ENCODE data around the gene MYT1.
A peak's percentile ranks its signal among the peaks of the same experiment; 100 is the strongest.

MYT1 gene

DNA sequence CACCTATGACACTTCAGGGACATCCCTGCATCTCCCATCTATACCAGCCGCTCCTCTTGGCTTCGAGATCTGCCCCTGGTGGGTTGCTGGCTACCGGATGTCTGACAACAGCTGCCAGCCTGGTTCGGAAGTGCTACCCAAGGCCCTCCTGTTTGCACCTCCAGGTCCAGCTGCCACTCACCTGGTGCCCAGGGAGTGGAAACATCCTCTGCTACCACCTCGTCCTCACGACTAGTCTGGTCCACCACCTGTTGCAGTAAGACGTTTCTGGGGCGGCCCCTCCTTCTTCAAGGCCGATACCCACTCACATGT is 83.0 kb downstream of the MYT1 start:
- no peak for DNase-seq (ENCODE audit: low spot score)

DNA sequence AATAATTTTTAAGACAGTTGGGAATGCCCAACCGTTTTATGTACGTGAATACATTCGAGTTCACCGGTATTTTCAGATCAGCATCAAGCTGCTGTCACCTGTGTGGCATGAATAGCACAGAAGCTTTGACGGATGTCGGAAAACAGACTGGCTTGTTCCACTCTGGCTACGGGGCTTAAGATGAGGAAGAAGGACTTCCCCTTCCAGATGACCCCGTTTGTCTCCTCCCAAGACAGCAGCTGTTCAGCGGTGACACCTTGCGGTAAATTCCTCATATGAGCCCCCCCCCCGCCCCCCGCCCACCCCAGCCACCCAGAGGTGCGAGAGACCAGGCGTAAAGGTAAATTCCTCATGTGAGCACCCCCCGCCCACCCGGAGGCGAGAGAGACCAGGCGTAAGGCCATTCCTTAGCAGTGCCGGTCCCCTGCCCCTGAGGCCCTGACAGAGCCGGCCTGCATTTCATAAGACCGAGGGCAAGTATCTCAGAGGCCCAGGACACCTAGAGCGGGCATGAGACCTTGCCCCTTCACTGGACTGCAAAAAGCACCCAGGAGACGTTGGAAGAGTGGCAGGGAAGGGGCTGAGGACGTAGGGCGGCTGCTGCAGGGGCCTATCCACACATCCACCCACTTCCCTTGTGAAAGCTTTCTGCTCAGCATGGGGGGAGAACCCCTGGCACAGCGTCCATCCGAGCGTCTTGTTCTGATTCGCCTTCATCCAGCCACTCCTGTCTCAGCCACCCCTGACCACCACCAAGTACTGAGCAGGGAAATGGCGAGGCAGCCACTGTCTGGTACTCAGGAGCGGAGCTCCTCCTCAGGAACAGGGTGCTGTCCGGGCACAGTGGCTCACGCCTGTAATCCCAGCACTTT is 84.0 kb downstream of the MYT1 start:
- DNase-seq (ENCODE audit: low spot score): peak; percentile 30

DNA sequence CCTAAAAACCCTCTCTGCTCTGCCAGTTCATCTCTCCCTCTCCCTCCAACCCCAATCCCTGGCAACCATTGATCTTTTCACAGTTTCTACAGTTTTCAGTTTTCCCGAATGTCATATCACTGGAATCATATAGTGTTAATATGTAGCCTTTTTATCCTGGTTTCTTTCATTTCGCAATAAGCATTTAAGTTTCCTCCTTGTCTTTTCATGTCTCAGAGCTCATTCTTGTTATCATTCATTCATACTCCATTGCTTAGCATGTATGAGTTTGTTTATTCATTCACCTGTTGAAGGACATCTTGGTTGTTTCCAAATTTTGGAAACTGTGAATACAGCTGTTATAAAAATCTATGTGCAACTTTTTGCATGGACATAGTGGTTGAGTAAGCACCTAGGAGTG is 85.8 kb downstream of the MYT1 start:
- DNase-seq (ENCODE audit: low spot score): no peak

DNA sequence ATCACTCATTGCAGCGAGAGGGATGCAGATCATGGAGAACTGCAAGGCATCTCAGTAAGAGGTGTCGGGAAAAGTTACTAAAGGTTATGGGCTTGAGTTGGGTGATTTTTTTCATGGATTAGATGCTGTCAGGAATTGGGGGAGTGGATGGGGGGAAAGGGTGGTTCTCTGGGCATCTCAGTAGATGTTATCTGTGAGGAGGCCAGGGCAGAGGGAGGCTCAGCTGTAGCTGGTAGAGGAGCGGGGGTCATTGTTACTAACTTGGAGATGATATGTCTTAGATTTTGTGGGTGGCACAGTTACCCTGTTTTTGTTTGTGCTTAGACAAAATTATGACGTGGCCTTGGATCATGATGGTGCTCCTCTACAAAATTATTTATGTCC is 88.7 kb downstream of the MYT1 start:
- DNase-seq (ENCODE audit: low spot score): no peak

DNA sequence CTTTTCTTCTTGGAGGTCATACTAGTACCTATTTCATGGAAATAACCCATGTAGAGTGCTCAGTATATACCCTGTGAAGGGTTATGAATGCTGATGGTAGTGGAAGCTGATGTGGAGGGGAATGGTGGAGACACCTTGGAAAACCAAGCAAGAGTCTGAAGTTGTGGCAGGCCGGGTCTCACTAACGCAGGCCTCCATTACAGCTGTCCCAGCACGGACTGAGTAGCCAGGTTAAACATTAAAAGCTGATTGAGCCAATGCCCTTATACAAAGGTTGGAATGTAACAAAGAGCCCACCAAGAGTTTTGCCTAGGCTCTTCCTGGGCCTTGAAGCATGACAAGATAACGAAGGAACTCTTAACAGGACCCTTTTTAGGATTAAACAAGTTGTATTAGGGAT is 89.2 kb downstream of the MYT1 start:
- no peak for DNase-seq (ENCODE audit: low spot score)

DNA sequence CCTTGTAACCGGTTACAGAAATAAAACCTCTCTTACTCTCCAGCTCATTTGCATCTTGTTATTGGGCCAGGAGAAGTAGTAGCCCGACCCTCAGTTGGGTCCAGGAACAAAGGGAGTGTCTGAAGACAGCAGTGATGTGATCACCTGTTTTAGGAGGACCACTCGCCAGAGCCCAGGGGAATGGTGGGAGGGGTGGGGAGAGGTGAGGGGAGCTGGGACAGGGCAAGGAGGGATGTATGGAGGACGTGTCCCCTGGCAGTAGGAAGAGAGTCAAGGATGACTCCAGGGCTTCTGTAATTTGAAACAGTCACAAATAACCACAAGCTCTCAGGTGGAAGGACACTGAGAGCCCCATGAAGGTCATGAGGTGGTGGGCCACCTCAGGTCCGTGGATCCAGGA is 89.9 kb downstream of the MYT1 start:
- DNase-seq (ENCODE audit: low spot score): no peak

DNA sequence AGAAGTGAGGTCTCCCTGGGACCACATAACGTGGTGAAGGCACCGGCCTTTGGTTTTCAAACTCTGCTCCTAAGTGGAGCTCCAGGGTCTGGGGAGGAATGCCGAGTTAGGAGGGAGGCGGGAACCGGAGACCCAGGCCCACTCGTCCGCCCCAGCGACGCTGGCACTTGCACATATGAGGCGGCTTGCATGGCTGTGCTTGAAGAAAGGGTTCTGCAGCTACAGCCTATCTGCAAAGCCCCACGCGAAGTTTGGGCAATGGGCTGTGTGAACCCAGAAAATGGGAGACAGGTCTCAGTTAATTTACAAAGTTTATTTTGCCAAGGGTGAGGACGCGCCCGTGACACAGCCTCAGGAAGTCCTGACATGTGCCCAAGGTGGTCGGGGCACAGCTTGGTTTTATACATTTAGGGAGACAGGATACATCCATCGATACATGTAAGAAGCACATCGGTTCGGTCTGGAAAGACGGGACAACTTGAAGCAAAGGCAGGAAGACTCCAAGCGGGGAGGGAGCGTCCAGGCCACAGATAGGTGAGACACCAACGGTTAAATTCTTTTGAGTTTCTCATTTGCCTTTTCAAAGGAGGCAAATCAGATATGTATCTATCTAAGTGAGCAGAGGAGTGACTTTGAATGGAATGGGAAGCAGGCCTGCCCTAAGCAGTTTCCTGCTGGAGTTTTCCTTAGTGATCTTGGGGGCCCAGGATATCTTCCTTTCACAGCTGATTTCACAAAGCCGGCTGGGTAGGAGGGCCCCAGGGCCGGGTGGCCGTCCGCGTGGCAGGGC is 90.5 kb downstream of the MYT1 start:
- DNase-seq (ENCODE audit: low spot score): no peak

DNA sequence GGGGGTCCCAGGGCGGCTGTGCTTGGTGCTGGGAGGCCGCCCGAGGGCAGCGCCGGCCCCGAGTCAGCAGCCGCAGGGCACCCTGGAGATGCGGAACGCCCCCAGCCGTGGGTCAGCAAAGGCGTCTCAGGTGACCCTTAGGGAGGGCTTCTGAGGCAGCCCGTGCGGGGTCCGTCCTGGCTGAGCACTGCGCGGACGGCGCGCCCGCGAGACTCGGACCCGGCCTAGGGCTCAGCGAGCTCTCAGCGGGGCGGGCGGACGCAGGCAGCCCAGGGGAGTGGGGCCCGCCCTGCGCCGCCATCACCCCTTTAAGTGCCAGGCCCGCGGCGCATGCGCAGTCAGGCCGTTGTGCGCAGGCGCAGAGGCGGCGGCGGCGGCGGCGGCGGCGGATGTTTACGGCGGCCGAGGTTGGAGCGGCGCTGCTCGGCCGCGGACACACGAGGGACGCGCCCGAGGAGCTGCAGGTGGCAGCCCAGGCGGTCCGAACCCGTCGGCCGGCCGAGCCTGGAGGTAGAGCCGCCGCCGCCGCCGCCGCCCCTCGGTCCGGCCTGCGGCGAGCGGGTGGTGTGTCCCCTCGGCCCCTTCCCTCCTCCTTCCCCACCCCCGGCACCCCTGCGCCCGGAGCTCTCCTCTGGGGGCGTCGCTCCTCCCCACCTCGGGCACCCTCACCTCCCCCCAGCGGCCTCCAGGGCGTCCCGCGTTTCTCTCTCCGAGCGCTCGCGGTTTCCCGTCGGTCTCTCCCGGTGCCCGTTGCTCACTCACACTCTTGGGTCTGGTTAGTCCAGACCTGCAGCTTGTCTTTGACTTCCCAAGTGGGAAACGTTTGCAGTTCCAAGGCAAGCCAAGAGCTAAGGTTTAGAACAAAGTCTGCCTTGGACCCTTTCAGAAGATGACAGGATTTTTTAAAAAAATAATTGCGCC is 91.4 kb downstream of the MYT1 start, which contains the start of gene PCMTD2:
Gene PCMTD2, plus strand, starts transcription at position 388 of the 921 bp plus-strand sequence. CDS start 4,218 bp downstream, outside the sequence.
- peak; percentile 96 for DNase-seq (ENCODE audit: low spot score)

DNA sequence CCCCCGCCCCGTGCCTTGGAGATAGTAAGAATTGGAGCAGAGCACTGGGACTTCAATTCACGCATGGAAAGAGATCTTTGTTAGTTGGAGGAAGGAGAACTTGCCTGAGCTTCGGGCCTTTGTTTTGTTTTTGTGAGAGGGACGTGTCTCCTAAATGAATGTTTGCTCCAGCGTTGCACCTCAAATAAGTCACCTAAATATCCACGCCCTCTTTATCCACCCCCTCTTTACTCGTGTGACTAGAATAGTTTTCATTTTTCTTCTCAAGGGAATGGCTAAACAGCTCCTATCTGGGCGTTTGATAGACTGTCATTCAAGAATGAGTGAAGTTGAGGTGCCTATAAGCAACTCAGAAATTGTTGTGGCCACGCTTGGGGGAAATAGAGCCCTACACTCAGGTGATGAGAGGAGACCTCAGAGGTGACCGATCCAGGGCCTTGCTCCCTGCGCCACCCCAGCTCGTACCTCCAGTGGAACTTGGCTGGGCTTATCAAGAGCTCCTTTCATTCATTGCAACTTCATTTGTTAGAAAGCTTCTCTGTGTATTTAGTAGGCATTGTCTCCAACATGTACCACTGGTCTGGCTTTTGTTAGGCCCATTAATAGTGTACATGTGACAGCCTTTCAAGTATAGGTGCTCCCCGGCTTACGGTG is 92.2 kb downstream of the MYT1 start:
- DNase-seq (ENCODE audit: low spot score): peak; percentile 30

DNA sequence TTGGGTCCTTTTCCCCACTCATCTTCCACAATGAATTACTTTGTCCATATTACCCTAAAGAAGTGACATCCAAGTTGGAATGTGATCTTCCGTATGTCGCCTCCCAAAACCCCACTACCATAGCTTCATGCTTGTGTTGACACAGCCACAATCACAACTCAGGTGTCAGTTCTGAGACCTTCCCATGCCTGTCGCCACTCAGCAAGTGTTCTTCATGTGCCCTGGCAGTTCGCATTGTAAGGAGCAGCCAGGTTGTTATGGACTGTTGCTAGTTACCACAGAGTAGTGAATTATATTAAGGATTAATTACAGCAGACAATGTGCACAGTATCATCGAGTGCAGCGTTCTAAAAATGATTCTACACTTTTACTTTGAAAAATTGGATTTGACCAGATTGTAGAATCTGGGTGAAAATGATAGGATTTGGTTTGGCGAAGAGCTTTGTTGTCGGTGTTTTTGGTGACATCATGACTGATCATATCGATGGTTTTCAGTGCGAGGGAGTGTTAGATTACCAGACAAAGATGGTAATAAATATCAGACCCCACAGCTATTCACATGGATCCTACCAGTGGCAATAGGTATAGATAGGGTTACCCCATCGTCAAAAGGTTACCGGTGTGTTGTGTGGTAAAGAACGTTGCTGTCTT is 93.0 kb downstream of the MYT1 start:
- no peak for DNase-seq (ENCODE audit: low spot score)

DNA sequence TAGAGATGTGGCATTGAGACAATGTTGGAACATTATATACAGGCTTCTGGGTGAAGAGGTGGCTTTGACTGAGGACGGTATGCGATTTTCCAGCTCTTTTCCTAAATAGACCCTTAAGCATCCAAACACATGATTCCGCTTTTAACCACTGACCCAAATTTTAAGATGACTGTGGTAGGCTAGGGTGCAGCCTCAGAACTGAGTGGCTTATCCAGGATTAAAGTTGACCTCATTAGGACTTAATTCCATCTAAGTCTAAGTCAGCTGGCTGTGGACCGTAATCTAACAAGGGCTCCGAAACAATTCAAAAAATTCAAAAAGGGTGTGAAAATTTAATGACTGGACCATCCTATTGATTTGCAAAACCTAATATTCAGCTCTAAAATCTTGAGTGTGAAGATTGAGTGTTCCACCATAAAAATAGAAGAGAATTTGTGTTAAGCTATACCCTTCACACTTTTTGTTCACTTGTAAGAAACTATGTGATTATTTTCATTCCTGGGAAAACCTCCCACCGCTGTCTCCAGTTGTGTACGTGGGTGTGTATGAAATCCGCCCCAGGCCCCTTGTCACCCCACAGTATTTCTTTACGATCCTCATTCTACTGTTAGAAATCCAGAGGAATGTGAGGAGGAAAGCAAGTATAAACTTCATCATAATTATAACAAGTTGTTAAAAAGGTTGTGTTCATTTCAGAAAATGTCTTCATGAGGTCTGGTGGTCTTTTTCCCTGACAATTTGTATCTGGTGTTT is 94.0 kb downstream of the MYT1 start:
- DNase-seq (ENCODE audit: low spot score): no peak

DNA sequence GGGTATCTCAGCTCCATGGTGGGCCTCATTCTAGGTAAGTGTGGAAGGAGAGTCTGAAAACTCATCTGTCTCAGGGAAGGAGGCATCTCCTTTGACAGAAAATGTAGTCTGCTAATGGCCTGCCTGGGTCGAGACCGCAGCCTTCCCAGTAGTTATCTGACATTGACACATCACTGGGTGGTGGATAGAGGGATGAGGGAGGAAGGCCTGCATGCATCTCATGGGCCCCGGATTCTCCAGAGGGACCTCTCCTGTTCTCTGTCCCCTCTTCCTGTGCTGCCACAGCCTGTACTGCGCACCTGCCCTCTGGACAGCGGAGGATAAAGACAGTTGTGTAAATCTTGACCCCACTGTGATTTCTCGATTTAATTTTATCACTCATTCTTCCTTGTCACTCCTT is 96.0 kb downstream of the MYT1 start:
- DNase-seq (ENCODE audit: low spot score): no peak

DNA sequence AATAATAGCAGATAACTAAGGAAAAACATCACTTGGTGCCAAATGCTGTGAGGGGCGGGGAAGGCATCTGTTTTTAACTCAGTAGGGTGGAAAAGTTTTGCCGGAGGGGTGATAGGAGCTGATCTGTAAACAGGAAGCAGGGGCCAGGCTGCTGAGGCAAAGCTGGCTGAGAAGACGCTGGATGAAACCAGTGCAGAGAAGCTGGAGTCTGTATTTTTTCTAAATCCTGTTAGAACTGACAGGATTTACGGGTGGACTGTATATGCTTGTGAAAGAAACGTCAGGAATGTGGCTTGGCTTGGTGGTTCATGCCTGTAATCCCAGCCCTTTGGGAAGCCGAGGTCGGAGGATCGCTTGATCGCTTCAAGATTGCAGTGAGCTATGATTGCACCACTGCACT is 96.9 kb downstream of the MYT1 start:
- DNase-seq (ENCODE audit: low spot score): no peak

DNA sequence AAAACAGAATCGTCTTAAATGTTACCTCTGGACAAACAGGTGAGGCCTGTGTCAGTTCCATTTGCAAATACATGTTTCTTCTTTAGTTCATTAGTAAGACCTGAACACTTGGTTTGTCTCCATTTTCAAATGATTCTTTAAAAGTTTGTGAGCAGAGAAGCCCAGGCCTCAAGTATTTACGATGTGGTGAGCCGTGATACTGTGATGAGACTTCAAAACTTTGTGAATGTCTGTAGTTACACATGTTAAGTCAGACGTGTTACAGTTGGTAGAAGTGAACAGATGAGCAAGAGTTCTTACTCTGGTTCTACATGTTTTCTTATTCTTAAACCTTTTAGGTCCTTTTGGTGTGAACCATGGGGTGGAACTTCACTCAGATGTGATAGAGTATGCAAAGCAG is 99.8 kb downstream of the MYT1 start:
- DNase-seq (ENCODE audit: low spot score): no peak

DNA sequence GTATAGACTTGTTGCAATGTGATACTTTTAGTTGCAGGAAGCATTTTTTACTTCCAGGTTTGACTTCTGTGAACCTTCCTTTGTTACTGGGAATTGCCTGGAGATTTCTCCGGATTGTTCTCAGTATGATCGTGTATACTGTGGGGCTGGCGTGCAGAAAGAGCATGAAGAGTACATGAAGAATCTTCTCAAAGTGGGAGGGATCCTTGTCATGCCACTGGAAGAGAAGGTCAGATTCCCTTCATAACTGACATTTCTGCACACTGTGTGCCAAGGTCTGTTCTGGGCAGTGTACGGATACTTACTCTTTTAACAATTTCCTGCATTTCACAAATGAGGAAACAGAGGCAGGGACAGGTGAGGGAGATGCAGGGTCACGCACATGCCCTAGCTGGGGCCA is 100.9 kb downstream of the MYT1 start:
- DNase-seq (ENCODE audit: low spot score): no peak

DNA sequence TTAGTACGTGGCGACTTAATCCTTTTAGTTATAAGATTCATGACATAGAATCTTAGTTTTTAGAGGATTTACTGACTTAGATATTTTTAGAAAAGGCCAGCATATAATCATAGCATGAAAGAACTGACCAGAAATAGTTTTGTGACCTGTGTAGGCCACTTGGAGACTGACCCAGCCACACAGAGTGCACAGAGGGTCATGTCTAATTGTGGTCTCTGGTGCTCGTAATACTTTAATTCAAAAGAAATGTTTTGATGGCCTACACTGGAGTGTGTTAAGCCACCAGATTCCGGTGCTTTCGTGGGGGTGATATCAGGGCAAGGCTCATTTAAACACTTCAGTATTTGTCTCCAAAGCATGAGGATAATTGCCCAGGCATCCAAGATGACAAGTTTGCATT is 102.7 kb downstream of the MYT1 start:
- DNase-seq (ENCODE audit: low spot score): no peak

DNA sequence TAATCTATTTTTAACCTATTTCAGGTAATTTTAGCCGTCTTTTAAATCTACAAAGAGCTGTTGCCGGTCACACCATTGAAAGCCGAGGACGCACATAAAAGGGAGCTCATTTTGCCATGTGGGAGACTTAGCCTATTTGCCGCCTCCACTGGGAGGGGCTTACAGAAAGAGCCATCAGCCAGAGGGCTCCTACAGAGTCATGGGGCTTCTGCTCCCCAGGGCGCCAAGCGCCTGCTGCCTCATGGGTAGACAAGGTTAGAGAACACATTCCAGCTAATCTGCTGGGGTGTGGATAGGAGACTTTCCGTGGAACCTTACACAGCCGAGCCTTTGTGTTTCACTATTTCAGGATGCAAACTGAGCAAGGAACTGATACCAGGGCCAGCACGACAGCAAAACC is 103.9 kb downstream of the MYT1 start:
- no peak for DNase-seq (ENCODE audit: low spot score)

DNA sequence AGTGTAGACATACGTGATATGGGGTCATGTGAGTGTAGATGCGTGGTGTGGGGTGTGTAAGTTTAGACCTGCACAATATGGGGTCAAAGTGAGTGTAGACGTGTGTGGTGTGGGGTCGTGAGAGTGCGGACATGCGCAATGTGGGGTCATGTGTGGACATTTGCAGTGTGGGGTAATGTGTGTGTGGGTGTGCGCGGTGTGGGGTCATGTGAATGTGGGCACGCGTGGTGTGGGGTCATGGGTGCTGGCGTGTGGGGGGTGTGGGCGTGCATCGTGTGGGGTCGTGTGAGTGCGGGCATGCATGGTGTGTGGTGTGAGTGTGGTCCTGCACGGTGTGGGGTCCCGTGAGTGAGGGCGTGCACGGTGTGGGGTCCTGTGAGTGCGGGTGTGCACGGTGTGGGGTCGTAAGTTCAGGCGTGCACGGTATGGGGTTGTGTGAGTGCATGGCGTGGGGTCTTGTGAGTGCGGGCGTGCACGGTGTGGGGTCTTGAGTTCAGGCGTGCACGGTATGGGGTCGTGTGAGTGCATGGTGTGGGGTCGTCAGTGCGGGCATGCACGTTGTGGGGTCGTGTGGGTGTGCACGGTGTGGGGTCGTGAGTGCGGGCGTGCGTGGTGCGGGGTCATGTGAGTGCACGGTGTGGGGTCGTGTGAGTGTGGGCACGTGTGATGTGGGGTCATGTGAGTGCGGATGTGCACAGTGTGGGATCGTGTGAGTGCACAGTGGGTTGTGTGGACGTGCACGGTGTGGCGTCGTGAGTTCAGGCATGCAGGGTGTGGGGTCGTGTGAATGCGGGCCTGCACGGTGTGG is 105.6 kb downstream of the MYT1 start:
- no peak for DNase-seq (ENCODE audit: low spot score)

DNA sequence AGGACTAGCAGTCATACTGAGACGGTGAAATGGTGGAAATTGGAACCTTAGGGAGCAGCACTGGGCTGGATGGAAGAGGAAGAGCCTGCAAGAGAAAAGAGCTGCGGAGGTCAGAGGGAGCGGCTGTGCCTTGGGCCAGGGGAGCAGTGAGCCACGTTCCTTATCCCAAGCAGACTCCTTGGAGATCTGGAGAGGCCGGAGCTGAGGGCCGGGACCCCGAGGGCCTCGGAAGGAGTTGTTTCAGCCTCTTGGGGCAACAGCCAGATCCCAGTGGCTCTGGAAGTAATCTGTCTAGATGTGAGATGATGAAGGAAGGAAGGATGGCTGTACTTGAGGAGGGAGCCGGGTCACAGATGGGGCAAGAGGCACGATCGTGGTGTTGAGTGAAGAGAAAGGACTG is 107.4 kb downstream of the MYT1 start:
- no peak for DNase-seq (ENCODE audit: low spot score)

DNA sequence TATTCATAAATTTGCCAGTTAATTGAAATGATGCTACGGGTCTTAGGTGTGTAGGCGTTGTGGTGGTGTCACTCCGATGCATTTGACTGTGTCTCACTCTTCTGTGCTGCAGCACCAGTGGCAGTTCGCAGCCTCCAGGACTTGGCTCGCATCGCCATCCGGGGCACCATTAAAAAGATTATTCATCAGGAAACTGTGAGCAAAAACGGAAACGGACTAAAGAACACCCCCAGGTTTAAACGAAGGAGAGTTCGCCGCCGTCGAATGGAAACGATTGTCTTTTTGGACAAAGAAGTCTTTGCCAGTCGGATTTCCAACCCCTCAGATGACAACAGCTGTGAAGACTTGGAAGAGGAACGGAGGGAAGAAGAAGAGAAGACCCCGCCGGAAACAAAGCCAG is 108.9 kb downstream of the MYT1 start:
- DNase-seq (ENCODE audit: low spot score): no peak
